Caco-2 (cell line): ENCODE measurements around the gene MCTP2. TPM values are rescaled to one million over a fixed set of nuclear protein-coding genes. Genes with fewer than 3 reads are reported as not detected.

Experiments used
- BruUV-seq: library from RNA; stranded (reverse); fragments of 400-500 nt; replicated peaks from 2 replicates; lab custom pipeline; 2021; lab: Mats Ljungman, UMichigan
- CTCF ChIA-PET: fragments of 300-600 bp; sonication (Branson Sonifier 250); formaldehyde crosslinking; loops from one replicate; lab custom pipeline; 2022; ENCODE audit warnings: antibody characterized with exemption; lab: Charles Lee
- POLR2A ChIA-PET: fragments of 300-600 bp; sonication (Branson Sonifier 250); formaldehyde crosslinking; loops from one replicate; lab custom pipeline; 2022; ENCODE audit warnings: antibody characterized with exemption; lab: Charles Lee
- DNase-seq, 2 experiments: peaks; one replicate each; pipeline versions ENCODE4 v3.0.0 to v3.0.0-alpha.2; 2020 to 2022
- H3K27me3 ChIP-seq: replicated peaks from 2 replicates; pipeline ENCODE4 v1.6.0; 2011; ENCODE audit warnings: low read length; ENCODE audit not compliant: control insufficient read depth, insufficient read depth
- H3K36me3 ChIP-seq: 2 replicates; pipeline ENCODE4 v1.5.1; 2011; ENCODE audit warnings: low read length; ENCODE audit not compliant: control insufficient read depth, insufficient read depth
- H3K4me1 ChIP-seq: fragments of 250-450 bp; sonication (Bioruptor Pico); 2 replicates; pipeline ENCODE4 v1.5.1; 2020; ENCODE audit warnings: mild to moderate bottlenecking
- H3K4me3 ChIP-seq: 2 replicates; pipeline ENCODE4 v1.5.1; 2011; ENCODE audit warnings: low read depth, mild to moderate bottlenecking, control low read depth, low read length
- H3K9me3 ChIP-seq: fragments of 250-450 bp; sonication (Bioruptor Pico); 2 replicates; pipeline ENCODE4 v1.5.1; 2020; ENCODE audit warnings: mild to moderate bottlenecking, moderate library complexity
- H3K27ac Mint-ChIP-seq: one replicate; pipeline ENCODE4 v1.8.0; 2022; ENCODE audit warnings: mixed read lengths; ENCODE audit not compliant: unreplicated experiment
- H3K27me3 Mint-ChIP-seq: one replicate; pipeline ENCODE4 v1.8.0; 2022; ENCODE audit warnings: mixed read lengths; ENCODE audit not compliant: insufficient read depth, unreplicated experiment
- H3K36me3 Mint-ChIP-seq: one replicate; pipeline ENCODE4 v1.8.0; 2022; ENCODE audit warnings: mild to moderate bottlenecking, mixed read lengths; ENCODE audit not compliant: insufficient read depth, unreplicated experiment
- H3K4me1 Mint-ChIP-seq: one replicate; pipeline ENCODE4 v1.8.0; 2022; ENCODE audit warnings: low read depth, mixed read lengths; ENCODE audit not compliant: unreplicated experiment
- H3K4me3 Mint-ChIP-seq: one replicate; pipeline ENCODE4 v1.8.0; 2022; ENCODE audit warnings: mild to moderate bottlenecking, moderate library complexity, mixed read lengths; ENCODE audit not compliant: unreplicated experiment
- H3K9me3 Mint-ChIP-seq: one replicate; pipeline ENCODE4 v1.8.0; 2022; ENCODE audit warnings: mixed read lengths; ENCODE audit not compliant: unreplicated experiment
- intact Hi-C: fragments of 100-400 bp; cut with micrococcal nuclease; formaldehyde crosslinking; loops from one replicate; pipeline ENCODE4 v1.10.0; 2022; ENCODE audit not compliant: unreplicated experiment
- total RNA-seq: library from RNA; stranded (reverse); gene quantifications from 2 replicates; pipeline ENCODE4 v1.2.3, GENCODE V29; 2022
- TF ChIP-seq, protein P1 (sequence below), 2 experiments: fragments of 200-600 bp in 1 of 2; IDR thresholded peaks; 1 replicate in 1 of 2; 2 replicates in 1 of 2; pipeline versions ENCODE4 v1.5.1 to v1.8.0; 2011 to 2022; ENCODE audit warnings: antibody characterized with exemption in 1 of 2, control low read depth in 1 of 2, inconsistent platforms in 1 of 2, low read depth in 1 of 2, low read length in 1 of 2, mild to moderate bottlenecking in 1 of 2, moderate library complexity in 1 of 2; ENCODE audit not compliant: insufficient read depth in 1 of 2, severe bottlenecking in 1 of 2, unreplicated experiment in 1 of 2

The MCTP2 gene
- total RNA-seq, 1 experiment from 2014 or later: 9.9 TPM

DNA sequence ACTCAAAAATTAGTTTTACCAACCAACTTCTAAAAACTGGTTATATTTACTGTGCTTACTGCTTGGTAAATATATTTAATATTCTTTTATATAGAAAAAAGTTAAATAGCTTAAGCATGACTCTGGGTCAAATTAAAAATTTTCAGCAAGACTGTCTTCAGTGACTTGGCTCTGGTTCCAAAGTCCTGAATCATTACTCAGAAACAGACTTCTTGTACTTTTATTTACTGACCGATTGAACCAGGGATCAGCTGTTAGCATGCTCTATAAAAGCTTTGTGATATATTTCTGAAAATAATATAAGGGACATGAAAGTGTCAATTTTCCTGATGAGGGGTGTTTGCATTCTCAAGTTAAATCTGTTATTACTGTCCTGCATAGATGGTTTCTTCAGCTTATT lies 164.3 kb downstream of the MCTP2 start:
- Mint-ChIP-seq H3K27me3 (peaks cover 2% of the 10 kb centered on the region), H3K27ac (no peak overlapping the region), H3K4me1 (no peaks in the 10 kb centered on the region), H3K4me3 (no peak overlapping the region), H3K36me3 (no peaks in the 10 kb centered on the region), H3K9me3 (no peaks in the 10 kb centered on the region)
- intact Hi-C loops: no loop called here
- no peak for DNase-seq
- POLR2A ChIA-PET: no interaction called here
- no peaks in the 10 kb centered on the region for H3K4me1 ChIP-seq
- no TSS peak for BruUV-seq
- no peaks in the 10 kb centered on the region for H3K27me3 ChIP-seq
- H3K4me3 ChIP-seq: no peak overlapping the region
- CTCF ChIA-PET: no interaction called here
- H3K36me3 ChIP-seq: no peaks in the 10 kb centered on the region
- no peaks in the 10 kb centered on the region for H3K9me3 ChIP-seq
- TF ChIP-seq, protein P1, sequence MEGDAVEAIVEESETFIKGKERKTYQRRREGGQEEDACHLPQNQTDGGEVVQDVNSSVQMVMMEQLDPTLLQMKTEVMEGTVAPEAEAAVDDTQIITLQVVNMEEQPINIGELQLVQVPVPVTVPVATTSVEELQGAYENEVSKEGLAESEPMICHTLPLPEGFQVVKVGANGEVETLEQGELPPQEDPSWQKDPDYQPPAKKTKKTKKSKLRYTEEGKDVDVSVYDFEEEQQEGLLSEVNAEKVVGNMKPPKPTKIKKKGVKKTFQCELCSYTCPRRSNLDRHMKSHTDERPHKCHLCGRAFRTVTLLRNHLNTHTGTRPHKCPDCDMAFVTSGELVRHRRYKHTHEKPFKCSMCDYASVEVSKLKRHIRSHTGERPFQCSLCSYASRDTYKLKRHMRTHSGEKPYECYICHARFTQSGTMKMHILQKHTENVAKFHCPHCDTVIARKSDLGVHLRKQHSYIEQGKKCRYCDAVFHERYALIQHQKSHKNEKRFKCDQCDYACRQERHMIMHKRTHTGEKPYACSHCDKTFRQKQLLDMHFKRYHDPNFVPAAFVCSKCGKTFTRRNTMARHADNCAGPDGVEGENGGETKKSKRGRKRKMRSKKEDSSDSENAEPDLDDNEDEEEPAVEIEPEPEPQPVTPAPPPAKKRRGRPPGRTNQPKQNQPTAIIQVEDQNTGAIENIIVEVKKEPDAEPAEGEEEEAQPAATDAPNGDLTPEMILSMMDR (IDR thresholded peaks at IDR 0.05; ENCODE audit: insufficient read depth in 1 of 2, low read depth in 1 of 2, low read length in 1 of 2, severe bottlenecking in 1 of 2, unreplicated experiment in 1 of 2): no peak

GRCh38 chr15:94397337-94397736 lies 166.0 kb downstream of the MCTP2 start:
- H3K4me1 ChIP-seq: no peaks in the 10 kb centered on the region
- no peaks in the 10 kb centered on the region for H3K36me3 ChIP-seq
- H3K27me3 ChIP-seq: no peaks in the 10 kb centered on the region
- ChIA-PET CTCF (no interaction called here), POLR2A (no interaction called here)
- intact Hi-C loops: no loop called here
- H3K36me3 Mint-ChIP-seq: no peaks in the 10 kb centered on the region
- H3K4me3 ChIP-seq: no peak overlapping the region
- no peak overlapping the region for H3K4me3 Mint-ChIP-seq
- TF ChIP-seq, protein P1 (IDR thresholded peaks at IDR 0.05; ENCODE audit: insufficient read depth in 1 of 2, low read depth in 1 of 2, low read length in 1 of 2, severe bottlenecking in 1 of 2, unreplicated experiment in 1 of 2): no peak
- H3K27me3 Mint-ChIP-seq: peaks cover 2% of the 10 kb centered on the region
- BruUV-seq: no TSS peak
- no peaks in the 10 kb centered on the region for H3K9me3 Mint-ChIP-seq
- no peaks in the 10 kb centered on the region for H3K9me3 ChIP-seq
- no peak for DNase-seq
- H3K27ac Mint-ChIP-seq: no peak overlapping the region
- H3K4me1 Mint-ChIP-seq: no peaks in the 10 kb centered on the region

- H3K4me1 Mint-ChIP-seq: no peaks in the 10 kb centered on the region
- no peak overlapping the region for H3K4me3 Mint-ChIP-seq
- no peaks in the 10 kb centered on the region for H3K4me1 ChIP-seq
- no peaks in the 10 kb centered on the region for H3K9me3 Mint-ChIP-seq
- no peak for DNase-seq
- TF ChIP-seq, protein P1 (IDR thresholded peaks at IDR 0.05; ENCODE audit: insufficient read depth in 1 of 2, low read depth in 1 of 2, low read length in 1 of 2, severe bottlenecking in 1 of 2, unreplicated experiment in 1 of 2): no peak
- H3K36me3 ChIP-seq: no peaks in the 10 kb centered on the region
- intact Hi-C loops: no loop called here
- no peaks in the 10 kb centered on the region for H3K27me3 ChIP-seq
- CTCF ChIA-PET: no interaction called here
- BruUV-seq: no TSS peak
- no peak overlapping the region for H3K27ac Mint-ChIP-seq
- POLR2A ChIA-PET: no interaction called here
- no peak overlapping the region for H3K4me3 ChIP-seq
- peaks cover 2% of the 10 kb centered on the region for H3K27me3 Mint-ChIP-seq
- H3K36me3 Mint-ChIP-seq: no peaks in the 10 kb centered on the region
- H3K9me3 ChIP-seq: no peaks in the 10 kb centered on the region
Observed at GRCh38 chr15:94398001-94398400, 166.6 kb downstream of the MCTP2 start.
